GM19463 (cell line): Measurements from ENCODE around the gene SYNJ1.

ENCODE experiments used
- ATAC-seq: cut with Tn5 transposase; IDR thresholded peaks from one replicate; pipeline ENCODE4 v1.9.1; 2021; ENCODE audit warnings: mild to moderate bottlenecking, moderate library complexity; ENCODE audit not compliant: unreplicated experiment

SYNJ1 gene

GRCh38 chr21:32585970-32586369, 141.8 kb downstream of the SYNJ1 start:
- ATAC-seq, result no peak

GRCh38 chr21:32585042-32585710, 142.6 kb downstream of the SYNJ1 start, which contains the start of gene TCP10L:
Gene TCP10L, minus strand, starts transcription at chr21:32585523. Its CDS starts 1,219 bp downstream, at chr21:32584304.
- no peak for ATAC-seq

DNA sequence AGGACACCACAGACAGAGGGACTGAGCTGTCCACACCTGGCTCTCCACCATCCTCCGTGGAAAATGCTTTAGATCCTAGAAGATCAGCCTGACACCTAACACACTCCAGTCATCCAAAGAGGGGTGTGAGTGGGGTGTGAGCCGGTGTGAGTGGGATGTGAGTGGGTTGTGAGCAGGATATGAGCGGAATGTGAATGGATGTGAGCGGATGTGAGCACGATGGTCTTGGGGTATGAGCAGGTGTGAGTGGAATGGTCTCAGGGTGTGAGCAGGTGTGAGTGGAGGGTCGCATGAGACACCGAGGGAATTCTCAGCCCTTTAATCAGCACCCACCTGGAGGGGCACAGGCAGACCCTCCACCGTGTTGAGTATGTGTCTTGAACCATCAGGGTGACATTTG, 143.3 kb downstream of the SYNJ1 start:
- ATAC-seq, result no peak

GRCh38 chr21:32581732-32582131, 146.1 kb downstream of the SYNJ1 start:
- no peak for ATAC-seq

- no peak for ATAC-seq
Measured at GRCh38 chr21:32580949-32581348, 146.9 kb downstream of the SYNJ1 start.
